Esophagus squamous epithelium (tissue), 4 donors: ENCODE results near the gene SREBF1.

Source experiments
- POLR2A ChIP-seq, 4 donors: fragments of 450-650 bp; IDR thresholded peaks; one replicate each; pipeline ENCODE4 v1.6.1; 2017; ENCODE audit warnings: antibody characterized with exemption in 4 of 4, mild to moderate bottlenecking in 4 of 4, moderate library complexity in 3 of 4
- TF ChIP-seq, protein P1 (sequence below), 6 experiments: fragments of 450-650 bp in 4 of 6; fragments of 200-600 bp in 2 of 6; sonication (generic) in 2 of 6; IDR thresholded peaks; one replicate each; pipeline ENCODE4 v1.5.1; 2016 to 2019; ENCODE audit warnings: antibody characterized with exemption in 6 of 6, mild to moderate bottlenecking in 4 of 6, moderate library complexity in 4 of 6

DNA sequence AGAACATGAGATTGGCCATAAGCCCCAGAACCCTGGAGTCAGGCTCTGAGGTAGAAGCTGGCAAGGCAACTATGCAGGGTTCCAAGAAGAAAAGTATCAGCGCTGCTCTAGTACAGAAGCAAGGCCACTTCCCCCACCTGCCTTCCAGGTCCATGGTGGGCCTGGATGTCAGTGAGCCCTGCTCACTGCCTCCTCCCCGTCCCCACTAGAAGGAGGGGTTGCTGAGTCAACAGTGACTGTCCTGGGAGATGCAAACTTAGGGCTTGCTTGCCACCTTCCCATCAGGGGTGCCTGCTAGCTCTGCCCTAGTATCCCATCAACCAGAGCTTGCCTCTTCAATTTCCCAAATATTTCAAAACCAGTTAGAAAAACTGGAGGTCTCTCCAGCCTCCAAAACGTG lies 29.6 kb upstream of the SREBF1 start:
- TF ChIP-seq POLR2A (IDR thresholded peaks at IDR 0.05), result no peak
- TF ChIP-seq, protein P1, sequence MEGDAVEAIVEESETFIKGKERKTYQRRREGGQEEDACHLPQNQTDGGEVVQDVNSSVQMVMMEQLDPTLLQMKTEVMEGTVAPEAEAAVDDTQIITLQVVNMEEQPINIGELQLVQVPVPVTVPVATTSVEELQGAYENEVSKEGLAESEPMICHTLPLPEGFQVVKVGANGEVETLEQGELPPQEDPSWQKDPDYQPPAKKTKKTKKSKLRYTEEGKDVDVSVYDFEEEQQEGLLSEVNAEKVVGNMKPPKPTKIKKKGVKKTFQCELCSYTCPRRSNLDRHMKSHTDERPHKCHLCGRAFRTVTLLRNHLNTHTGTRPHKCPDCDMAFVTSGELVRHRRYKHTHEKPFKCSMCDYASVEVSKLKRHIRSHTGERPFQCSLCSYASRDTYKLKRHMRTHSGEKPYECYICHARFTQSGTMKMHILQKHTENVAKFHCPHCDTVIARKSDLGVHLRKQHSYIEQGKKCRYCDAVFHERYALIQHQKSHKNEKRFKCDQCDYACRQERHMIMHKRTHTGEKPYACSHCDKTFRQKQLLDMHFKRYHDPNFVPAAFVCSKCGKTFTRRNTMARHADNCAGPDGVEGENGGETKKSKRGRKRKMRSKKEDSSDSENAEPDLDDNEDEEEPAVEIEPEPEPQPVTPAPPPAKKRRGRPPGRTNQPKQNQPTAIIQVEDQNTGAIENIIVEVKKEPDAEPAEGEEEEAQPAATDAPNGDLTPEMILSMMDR (IDR thresholded peaks at IDR 0.05), result no peak
